ACC112 (cell line): ENCODE results near the gene PRKAB2.
"Not testable (repeated sequence)": the region's sequence is repeated elsewhere in the genome, so short reads cannot be mapped to it uniquely, and the experiment has no call there.

Experiments used
- H2AFZ ChIP-seq: fragments of 200-600 bp; sonication (generic); one replicate; pipeline ENCODE4 v1.6.0; 2017; ENCODE audit warnings: antibody characterized with exemption, low read length; ENCODE audit not compliant: unreplicated experiment
- H3K27ac ChIP-seq: fragments of 200-600 bp; sonication (generic); 2 replicates; pipeline ENCODE4 v1.5.1; 2014; ENCODE audit warnings: low read depth, mild to moderate bottlenecking, antibody characterized with exemption, low read length, moderate library complexity
- H3K27me3 ChIP-seq: fragments of 200-600 bp; sonication (generic); 2 replicates; pipeline ENCODE4 v1.6.1; 2014; ENCODE audit warnings: mild to moderate bottlenecking, antibody characterized with exemption, low read length, moderate library complexity, mixed read lengths; ENCODE audit not compliant: insufficient read depth
- H3K36me3 ChIP-seq: fragments of 200-600 bp; sonication (generic); 2 replicates; pipeline ENCODE4 v1.6.1; 2016; ENCODE audit warnings: mild to moderate bottlenecking, antibody characterized with exemption, low read length, moderate library complexity, mixed read lengths; ENCODE audit not compliant: insufficient read depth
- H3K4me1 ChIP-seq: fragments of 200-600 bp; sonication (generic); one replicate; pipeline ENCODE4 v1.6.1; 2016; ENCODE audit warnings: low read length, mixed read lengths; ENCODE audit not compliant: insufficient read depth, unreplicated experiment, control insufficient read depth
- H3K4me3 ChIP-seq: fragments of 200-600 bp; sonication (generic); 2 replicates; pipeline ENCODE4 v1.5.1; 2014; ENCODE audit warnings: mild to moderate bottlenecking, low read depth, low read length
- H3K79me2 ChIP-seq: fragments of 200-600 bp; sonication (generic); one replicate; pipeline ENCODE4 v1.6.0; 2016; ENCODE audit warnings: low read length; ENCODE audit not compliant: control insufficient read depth, unreplicated experiment, insufficient read depth

The PRKAB2 gene

DNA sequence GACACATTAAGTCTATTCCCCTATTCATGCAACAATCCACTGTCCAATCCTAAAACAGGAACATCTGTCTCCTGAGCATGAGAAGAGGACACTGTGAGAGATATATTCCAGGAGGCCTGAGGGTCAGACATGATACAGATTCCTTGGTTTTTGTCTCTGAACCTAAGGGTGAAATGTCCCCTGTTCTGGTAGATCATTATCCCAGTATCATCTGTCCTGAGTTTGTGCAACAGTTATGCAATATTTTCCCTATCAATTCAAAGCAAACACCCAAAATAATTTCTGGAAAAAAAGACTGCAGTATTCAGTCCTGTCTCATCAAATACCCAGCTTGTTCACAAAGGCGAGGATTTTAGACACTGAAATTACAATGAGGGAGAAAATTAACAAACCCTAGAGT, 61.4 kb downstream of the PRKAB2 start:
- Histone ChIP-seq H3K27me3 (peaks cover 58% of the 10 kb centered on the region), H3K27ac (no peak overlapping the region), H3K4me1 (no peaks in the 10 kb centered on the region), H2AFZ (no peak overlapping the region), H3K4me3 (no peak overlapping the region), H3K79me2 (no peaks in the 10 kb centered on the region), H3K36me3 (no peaks in the 10 kb centered on the region)

DNA sequence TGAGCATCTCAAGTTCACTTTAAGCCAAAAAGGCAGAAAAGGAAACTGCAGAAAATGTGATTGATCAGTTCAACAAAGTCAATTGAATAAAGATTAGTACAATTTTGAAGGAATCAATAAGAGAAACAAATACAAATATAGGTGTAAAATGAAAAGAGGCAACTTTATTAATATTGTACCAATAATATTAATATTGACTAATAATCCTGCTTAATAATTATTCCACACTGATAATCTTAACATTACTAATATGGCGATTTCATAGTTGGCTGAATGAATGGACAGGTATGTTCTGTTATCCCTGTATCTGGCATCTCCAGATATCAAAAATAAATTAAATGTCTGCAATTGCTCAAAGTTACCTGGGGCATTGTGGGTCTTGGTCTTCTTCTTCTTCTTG, 61.8 kb downstream of the PRKAB2 start:
- Histone ChIP-seq H3K27ac (no peak overlapping the region), H2AFZ (no peak overlapping the region), H3K4me3 (no peak overlapping the region), H3K79me2 (no peaks in the 10 kb centered on the region), H3K36me3 (no peaks in the 10 kb centered on the region), H3K4me1 (no peaks in the 10 kb centered on the region), H3K27me3 (peaks cover 54% of the 10 kb centered on the region)

DNA sequence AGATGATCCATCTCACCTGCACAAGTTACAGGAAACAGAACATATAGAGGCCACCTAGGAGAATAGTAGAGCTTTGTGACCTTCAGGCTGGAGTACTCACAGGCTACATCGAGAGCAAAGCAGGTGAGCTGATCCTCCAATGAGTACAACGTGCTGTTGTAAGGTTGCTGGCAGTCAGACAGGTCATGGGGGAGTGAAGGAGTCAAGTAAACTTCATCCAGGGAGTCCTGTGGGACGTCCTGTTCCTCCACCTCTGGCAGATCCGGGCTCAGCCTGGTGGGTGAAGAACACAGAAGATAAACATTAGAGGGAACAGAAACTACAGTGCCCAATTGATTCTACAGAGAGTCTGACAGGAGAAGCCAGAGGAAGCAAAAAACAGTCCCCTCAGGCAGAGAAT, 62.5 kb downstream of the PRKAB2 start:
- H3K79me2 ChIP-seq, result no peaks in the 10 kb centered on the region
- no peaks in the 10 kb centered on the region for H3K4me1 ChIP-seq
- H3K27me3 ChIP-seq, result peaks cover 54% of the 10 kb centered on the region
- H3K4me3 ChIP-seq, result no peak overlapping the region
- H2AFZ ChIP-seq, result no peak overlapping the region
- H3K27ac ChIP-seq, result no peak overlapping the region
- no peaks in the 10 kb centered on the region for H3K36me3 ChIP-seq

DNA sequence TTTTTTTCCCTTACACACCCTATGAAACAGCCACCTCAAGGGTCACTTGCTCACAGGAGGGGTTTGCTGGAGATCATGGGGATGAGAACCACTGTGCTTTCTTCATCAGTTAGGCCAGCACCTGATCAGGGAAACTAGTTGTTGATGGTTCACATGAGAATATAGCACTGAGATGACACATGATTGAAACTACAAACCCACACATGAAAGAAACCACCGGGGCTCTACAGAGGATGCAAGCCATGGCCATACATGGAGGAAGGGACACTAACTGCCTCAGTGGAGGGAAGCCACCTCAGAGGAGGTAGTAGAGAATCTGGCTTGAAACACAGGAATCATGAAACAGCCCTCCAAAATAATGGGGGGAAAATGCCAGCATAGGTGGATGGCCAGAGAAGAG, 63.2 kb downstream of the PRKAB2 start:
- Histone ChIP-seq H2AFZ (no peak overlapping the region), H3K27ac (no peak overlapping the region), H3K4me3 (no peak overlapping the region), H3K4me1 (no peaks in the 10 kb centered on the region), H3K27me3 (peaks cover 54% of the 10 kb centered on the region), H3K36me3 (no peaks in the 10 kb centered on the region), H3K79me2 (no peaks in the 10 kb centered on the region)

DNA sequence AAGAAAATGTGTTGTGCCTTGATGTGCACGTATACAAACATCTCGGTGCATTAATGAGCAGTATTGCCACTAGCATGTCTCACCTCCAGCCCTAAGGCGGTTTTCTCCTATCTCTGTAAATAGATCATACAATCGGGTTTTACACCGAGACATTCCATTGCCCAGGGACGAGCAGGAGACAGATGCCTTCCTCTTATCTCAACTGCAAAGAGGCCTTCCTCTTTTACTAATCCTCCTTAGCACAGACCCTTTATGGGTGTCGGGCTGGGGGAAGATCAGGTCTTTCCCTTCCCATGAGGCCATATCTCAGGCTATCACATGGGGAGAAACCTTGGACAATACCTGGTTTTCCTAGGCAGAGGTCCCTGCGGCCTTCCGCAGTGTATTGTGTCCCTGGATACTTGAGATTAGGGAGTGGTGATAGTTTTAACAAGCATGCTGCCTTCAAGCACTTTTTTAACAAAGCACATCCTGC, 65.8 kb downstream of the PRKAB2 start:
- H3K27me3 ChIP-seq, result peaks cover 60% of the 10 kb centered on the region
- H3K36me3 ChIP-seq, H3K27ac ChIP-seq, H3K4me3 ChIP-seq, H3K79me2 ChIP-seq, H3K4me1 ChIP-seq, H2AFZ ChIP-seq: not testable (repeated sequence)

DNA sequence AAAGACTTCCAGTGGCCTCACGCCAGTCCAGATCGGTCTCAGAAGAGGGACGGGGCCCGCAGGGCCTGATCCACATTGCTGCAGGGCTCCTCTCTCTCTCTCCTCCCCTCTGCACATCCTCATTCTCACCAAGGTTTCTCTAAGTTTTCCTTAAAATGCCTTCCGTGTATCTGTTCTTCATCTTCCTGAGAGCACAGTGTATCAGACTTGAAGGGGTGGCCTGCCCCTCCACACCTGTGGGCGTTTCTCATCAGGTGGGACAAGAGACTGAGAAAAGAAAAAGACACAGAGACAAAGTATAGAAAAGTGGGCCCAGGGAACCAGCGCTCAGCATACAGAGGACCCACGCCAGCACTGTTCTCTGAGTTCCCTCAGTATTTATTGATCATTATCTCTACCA, 66.4 kb downstream of the PRKAB2 start:
- Histone ChIP-seq H2AFZ (no peak overlapping the region), H3K27me3 (peaks cover 60% of the 10 kb centered on the region), H3K4me1 (no peaks in the 10 kb centered on the region), H3K27ac (no peak overlapping the region), H3K4me3 (no peak overlapping the region), H3K36me3 (no peaks in the 10 kb centered on the region), H3K79me2 (no peaks in the 10 kb centered on the region)
